HG02571 (cell line): Measurements from ENCODE around the gene RANBP17.

Source experiments
- ATAC-seq: cut with Tn5 transposase; IDR thresholded peaks from one replicate; pipeline ENCODE4 v1.9.1; 2021; ENCODE audit warnings: mild to moderate bottlenecking, moderate library complexity; ENCODE audit not compliant: unreplicated experiment

The RANBP17 gene

GRCh38 chr5:171080186-171080938 lies 218.5 kb downstream of the RANBP17 start:
- no peak for ATAC-seq

GRCh38 chr5:171081319-171081718 lies 219.5 kb downstream of the RANBP17 start:
- no peak for ATAC-seq

- ATAC-seq, result no peak
Observed at GRCh38 chr5:171092194-171092593, 230.4 kb downstream of the RANBP17 start.

- ATAC-seq, result no peak
Observed at GRCh38 chr5:171093598-171093997, 231.8 kb downstream of the RANBP17 start.

GRCh38 chr5:171094356-171094755 lies 232.5 kb downstream of the RANBP17 start:
- no peak for ATAC-seq

GRCh38 chr5:171102877-171103610 lies 241.2 kb downstream of the RANBP17 start:
- no peak for ATAC-seq

GRCh38 chr5:171107669-171108068 lies 245.9 kb downstream of the RANBP17 start:
- no peak for ATAC-seq

GRCh38 chr5:171115519-171115918 lies 253.7 kb downstream of the RANBP17 start:
- ATAC-seq, result no peak

GRCh38 chr5:171116719-171117118 lies 254.9 kb downstream of the RANBP17 start:
- no peak for ATAC-seq

GRCh38 chr5:171120986-171121622 lies 259.3 kb downstream of the RANBP17 start:
- ATAC-seq, result no peak

- no peak for ATAC-seq
Observed at GRCh38 chr5:171121638-171122037, 259.8 kb downstream of the RANBP17 start.

- ATAC-seq, result no peak
Observed at GRCh38 chr5:171122372-171122771, 260.6 kb downstream of the RANBP17 start.

- no peak for ATAC-seq
Observed at GRCh38 chr5:171123417-171123816, 261.6 kb downstream of the RANBP17 start.

GRCh38 chr5:171127314-171127713 lies 265.5 kb downstream of the RANBP17 start:
- no peak for ATAC-seq

- no peak for ATAC-seq
Observed at GRCh38 chr5:171128136-171128535, 266.3 kb downstream of the RANBP17 start.

- no peak for ATAC-seq
Observed at GRCh38 chr5:171129308-171129707, 267.5 kb downstream of the RANBP17 start.

GRCh38 chr5:171131497-171131896 lies 269.7 kb downstream of the RANBP17 start:
- ATAC-seq, result no peak

GRCh38 chr5:171137768-171138525 lies 276.1 kb downstream of the RANBP17 start:
- ATAC-seq, result no peak

GRCh38 chr5:171139227-171139626 lies 277.4 kb downstream of the RANBP17 start:
- ATAC-seq, result no peak

GRCh38 chr5:171142617-171143016 lies 280.8 kb downstream of the RANBP17 start:
- no peak for ATAC-seq

GRCh38 chr5:171143171-171143570 lies 281.4 kb downstream of the RANBP17 start:
- ATAC-seq, result no peak
